HG03575 (cell line): ENCODE results near the gene CHST4.
"Not testable (repeated sequence)": the region's sequence is repeated elsewhere in the genome, so short reads cannot be mapped to it uniquely, and the experiment has no call there.

Experiments used
- ATAC-seq: cut with Tn5 transposase; IDR thresholded peaks from one replicate; pipeline ENCODE4 v1.9.1; 2021; ENCODE audit not compliant: unreplicated experiment, insufficient number of reproducible peaks, low FRiP score; ENCODE audit errors: extremely low read depth

CHST4 gene

DNA sequence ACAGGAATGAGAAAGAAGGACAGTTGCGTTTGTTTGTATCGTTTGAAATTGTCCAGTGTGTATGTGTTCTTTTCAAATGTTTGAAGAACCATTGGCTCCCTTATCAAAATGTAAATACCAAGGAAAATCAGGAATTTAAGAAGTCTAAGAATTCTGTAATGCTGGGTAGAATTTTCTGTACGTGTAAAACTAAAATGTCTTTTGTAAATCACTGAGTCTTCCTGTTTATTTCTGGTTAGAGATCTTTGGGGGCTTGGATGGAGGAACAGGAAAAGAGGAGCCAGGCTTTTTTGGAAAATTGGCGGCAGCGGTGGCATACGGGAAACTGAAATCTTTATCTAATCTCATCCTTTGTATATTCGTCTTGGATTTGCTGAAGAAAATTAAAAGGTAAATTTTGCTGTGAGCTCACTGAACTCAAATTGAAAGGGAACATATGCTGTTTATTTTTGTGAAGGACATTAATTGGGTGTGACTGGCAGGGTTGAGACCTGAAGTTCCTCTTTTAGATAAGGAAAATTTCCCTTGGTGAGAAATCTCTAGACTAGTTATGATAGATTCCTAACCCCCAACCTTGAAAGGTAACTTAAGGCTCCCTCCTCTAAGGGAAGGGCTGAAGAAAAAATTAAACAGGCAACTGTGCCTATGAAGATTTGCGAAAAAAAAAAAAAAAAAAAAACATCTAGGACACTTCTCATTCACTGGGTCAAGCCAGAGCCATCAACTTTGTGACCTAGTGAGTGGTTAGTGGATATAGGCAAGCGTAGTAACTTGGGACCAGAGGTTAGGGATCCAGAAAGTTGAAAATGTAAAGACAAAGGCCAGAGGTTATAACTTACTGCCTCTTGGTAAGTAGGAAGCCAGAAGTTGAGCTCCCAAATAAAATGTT, 39.8 kb downstream of the CHST4 start:
- no peak for ATAC-seq

DNA sequence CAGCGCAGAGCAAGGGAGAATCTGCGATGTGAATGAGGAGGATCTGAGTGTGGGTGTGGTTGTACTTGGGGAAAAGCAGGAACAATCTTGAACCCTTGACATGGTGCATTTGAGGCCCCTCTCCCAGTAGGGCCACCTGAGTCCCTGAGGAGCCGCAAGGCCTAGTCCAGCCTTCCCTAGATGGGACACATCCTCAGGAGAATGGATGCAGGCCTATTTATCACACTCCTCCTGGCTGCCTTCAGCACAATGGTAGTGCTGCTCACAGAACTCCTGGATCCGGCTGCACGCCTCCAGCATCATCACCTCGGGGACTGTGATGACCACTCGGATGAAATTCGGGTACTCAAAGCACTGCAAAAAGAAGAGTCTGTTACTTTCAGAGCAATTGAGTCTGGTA, 41.7 kb downstream of the CHST4 start:
- ATAC-seq = no peak

DNA sequence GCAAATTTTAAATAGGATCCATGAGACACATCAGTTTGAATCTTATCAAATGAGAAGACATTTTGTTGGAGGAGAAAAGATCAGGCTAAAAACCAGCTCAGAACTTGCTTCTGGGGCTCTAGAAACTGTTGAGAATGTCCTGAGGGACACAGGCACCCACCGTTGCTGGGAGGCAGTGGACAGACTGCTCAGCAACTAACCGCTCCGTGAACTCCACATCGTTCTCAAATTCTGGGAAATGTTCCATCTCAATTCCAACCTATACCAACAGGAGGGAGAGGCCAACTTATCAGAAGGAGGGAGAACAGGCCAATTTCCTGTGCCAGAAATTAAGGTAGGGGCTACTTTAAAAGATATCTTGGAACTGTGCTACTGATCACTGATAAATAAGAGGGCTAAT, 42.3 kb downstream of the CHST4 start:
- no peak for ATAC-seq

DNA sequence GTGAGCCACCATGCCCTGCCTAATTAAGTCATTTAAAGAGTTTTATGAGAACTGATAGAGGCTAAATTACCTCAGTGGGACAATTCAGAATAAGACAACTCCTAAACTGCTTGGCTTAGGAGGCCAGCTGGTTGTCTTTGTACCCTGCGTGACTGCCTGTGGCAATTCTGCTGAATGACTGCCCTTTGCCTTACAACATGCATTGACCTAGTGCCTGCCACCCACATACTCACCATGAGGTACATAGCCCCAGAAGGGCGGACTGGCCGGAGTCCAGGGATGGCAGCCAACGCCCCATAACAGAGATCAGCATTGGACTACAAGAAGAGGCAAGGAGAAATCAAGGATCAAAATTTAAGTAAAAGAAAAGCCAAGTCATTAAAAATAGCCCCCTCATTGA, 43.4 kb downstream of the CHST4 start:
- ATAC-seq = no peak

DNA sequence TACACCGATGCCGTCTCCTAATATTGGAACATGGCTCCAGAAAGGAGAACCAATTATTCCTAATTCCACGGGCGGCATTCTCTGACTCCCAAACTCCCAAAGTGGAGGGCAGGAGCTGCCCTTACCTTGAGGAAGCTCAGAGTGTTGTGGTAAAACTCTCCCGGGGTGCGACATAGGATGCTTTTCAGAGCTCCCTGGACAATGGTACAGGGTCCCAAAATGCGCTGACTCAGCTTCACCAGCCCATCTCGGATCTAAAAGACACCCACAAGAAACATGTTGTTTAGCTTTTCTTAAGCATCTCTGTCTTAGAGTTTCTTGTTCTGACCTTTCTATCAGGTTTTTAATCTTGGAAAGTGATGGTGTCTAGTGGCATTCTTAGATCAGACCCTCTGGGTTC, 43.9 kb downstream of the CHST4 start:
- no peak for ATAC-seq

DNA sequence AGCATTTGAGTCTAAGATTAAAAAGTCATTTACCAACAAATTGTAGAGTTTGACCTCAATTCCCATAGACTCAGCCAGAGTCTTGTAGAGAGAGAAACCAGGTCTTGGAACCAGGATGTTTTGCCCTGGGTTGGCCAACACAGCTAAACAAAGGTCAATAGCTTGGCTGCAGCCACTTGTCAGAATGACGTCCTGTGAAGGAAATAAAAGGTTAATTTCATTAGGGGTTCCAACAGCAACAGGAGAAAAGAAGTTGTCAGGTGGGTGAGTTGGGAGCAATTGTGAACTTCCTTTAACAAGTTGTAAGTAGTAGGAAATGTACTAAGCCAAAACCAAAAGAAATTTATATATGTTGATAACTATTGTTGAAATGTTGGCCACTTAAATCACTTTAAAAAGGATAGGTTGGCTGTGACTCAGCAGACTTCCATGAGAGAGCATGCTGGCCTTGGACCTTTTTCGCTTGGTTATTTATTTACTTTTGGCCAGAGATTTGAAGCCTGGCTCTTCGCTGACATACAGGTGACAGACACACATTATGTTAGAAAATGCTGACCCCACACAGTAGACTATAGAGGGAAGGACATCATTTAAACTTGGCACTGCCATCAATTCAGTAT, 46.4 kb downstream of the CHST4 start:
- ATAC-seq = no peak

DNA sequence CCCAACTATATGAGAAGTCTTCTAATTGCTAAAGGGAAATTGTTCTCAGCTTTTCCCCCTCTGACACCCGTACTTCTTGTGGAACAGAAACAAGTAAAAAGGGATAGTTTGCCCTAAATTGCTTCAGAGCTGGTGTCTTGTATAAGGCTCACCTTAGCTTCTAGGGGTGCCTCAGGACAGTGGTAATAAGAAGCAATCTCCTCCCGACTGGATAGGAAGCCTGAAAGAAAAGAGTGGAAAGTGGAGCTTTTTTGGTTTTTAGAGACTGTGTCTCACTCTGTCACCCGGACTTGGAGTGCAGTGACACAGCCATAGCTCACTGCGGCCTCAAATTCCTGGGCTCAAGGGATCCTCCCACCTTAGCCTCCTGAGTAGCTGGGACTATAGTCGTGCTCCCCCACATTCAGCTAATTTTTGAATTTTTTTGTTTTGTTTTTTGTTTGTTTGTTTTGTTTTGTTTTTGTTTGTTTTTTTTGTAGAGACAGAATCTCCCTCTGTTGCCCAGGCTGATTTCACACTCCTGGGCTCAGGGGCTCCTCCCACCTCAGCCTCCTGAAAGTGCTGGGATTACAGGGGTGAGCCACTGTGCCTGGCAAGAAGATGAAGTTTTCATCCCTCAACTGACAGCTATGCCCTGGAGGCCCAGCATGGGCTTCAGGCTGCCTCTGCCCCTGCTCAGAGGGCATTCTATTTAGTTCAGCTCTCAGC, 47.3 kb downstream of the CHST4 start:
- ATAC-seq = no peak

DNA sequence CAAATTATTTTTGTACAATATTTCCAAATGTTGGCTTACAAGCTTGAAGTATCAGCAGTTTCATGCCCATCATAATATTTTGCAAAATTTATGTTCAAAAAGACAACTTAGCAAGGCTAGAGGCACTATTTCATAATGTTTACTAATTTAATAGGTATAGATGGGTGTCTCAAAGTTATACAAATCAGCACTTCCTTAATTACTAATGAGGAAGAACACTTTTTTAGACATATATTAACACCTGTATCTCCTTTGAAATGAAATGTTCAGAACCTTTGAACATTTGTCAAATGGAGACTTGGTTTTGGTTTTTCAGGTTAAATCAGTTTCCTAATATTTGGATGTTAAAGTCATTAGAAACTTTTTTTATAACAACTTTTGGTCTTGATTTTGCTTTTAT, 48.5 kb downstream of the CHST4 start:
- ATAC-seq = no peak

DNA sequence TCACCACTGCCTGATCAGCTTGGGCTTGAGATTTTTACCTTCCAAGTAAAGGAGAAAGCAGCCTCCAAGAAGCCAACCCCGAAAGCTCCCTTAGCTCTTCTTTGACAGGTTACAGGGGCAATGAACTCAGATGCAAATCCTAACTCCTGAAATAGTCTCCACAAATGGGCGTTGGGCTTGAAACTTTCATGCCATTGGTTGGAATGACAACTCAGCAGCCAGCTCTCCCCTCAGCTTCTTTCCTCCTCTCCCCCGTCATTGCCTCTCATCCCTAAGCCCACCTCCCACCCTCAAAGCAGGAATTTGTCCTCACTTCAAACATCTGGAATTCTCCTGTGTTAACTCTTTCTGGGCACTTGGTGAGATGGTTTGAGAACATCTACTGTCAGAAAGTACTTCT, 50.7 kb downstream of the CHST4 start, which contains the start of gene TAT:
TSS of gene TAT (minus strand) at position 122 of the 400 bp plus-strand sequence. CDS start 677 bp downstream, outside the sequence.
- ATAC-seq = no peak

DNA sequence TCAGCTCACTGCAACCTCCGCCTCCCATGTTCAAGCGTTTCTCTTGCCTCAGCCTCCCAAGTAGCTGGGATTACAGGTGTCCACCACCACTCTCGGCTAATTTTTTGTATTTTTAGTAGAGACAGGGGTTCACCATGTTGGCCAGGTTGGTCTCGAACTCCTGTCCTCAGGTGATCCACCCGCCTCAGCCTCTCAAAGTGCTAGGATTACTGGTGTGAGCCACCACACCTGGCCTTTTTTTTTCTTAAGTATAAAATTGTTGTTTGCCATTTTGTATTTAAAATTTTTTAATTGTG, 56.3 kb downstream of the CHST4 start:
- not testable (repeated sequence) for ATAC-seq

DNA sequence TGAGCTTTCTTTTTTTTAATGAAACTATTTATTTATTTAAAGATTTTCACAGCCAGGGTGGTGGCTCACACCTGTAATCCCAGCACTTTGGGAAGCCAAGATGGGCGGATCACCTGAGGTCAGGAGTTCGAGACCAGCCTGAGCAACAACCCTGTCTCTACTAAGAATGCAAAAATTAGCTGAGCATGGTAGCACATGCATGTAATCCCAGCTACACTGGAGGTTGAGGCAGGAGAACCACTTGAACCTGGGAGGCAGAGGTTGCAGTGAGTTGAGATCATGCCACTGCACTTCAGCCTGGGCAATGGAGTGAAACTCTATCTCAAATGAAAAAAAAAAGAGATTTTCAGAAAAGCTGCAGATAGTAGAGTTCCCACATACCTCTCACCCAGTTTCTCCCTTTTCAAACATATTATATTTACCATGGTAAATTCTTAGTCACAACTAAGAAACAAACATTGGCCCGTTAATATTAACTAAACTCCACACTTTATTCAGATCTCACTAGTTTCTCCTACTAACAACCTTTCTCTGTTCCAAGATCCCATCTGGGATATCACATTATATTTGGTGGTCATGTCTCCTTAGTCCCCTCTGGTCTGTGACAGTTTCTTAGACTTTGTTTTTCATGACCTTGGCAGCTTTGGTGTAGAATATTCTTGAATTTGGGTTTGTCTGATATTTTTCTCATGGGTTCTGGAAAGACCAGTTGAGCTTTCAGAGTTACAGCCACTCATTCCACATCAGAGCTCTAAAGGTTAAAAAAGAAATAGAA, 58.5 kb downstream of the CHST4 start:
- no peak for ATAC-seq

DNA sequence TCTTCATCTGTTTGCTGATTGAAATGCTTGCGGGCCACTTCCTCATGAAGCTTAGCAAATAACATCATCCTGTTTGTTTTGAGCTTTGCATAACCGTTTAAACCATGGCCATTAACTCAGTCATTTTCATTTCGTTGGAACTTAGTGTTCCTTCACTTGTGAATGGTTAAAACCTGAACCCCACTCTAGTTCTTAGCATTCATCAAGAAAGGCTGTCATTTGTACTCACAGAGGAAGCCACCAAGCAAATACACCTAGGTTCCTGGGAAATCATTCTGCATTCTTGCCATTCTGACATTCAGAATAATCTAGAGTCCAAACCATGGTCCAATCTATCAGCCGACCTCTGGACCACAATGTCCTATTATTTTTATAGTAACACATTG, 59.1 kb downstream of the CHST4 start:
- ATAC-seq = no peak
